ENCODE data around the gene PLSCR4. TPM values are rescaled to one million over a fixed set of nuclear protein-coding genes. Genes with fewer than 3 reads are reported as not detected.

PLSCR4 gene
- total RNA-seq, 2 donors from 2014 or later: 19.4 to 28.5 TPM

DNA sequence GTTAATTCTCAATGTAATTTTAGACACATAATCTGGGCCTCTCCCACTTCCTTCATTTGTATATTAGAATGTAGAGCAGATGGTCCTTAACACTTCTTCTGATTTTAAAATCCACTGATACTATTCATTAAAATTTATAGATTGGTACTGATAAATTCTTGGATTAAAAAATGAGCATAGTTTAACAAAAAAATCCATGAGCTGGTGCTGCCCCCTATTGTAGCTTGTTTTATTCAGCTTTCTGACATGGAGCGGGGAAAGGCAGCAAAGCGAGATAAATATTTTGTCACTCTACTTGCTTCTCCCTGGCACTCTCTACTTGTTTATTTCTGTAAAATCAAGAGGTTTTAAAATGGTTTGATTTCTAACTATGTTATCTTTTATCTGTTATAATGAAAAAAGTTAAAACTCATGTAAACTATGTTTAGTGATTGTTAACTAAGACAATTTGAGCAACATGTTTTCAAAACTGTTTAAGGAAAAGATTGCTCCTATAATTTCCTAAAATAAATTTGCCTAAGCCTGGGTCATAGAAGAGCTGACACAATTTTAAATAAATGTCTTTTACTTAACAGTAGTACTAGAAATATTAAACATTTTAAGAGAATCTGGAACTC lies 63.5 kb downstream of the PLSCR4 start:
- 25 to 36% methylated on average over 2 of the region's 2 CpGs for WGBS, 2 donors
- ATAC-seq (no peak), DNase-seq (peak; percentile 22 to 48 (median 36))
- H3K4me1 ChIP-seq: peaks cover 7% of the 10 kb centered on the region
- no peaks in the 10 kb centered on the region for H3K27me3 ChIP-seq
- H3K36me3 ChIP-seq (replicated peaks in 1 of 2; ENCODE audit: insufficient read depth in 1 of 2, low read depth in 2 of 2): no peaks in the 10 kb centered on the region
- intact Hi-C loops (cut with DNase I): loop anchor here (10.0 kb wide), 1 partner anchor 123 kb away; no protein-coding TSS in a partner anchor
- no peaks in the 10 kb centered on the region for H3K9me3 ChIP-seq
- no peak overlapping the region for H3K27ac ChIP-seq
- TF ChIP-seq, protein P1, sequence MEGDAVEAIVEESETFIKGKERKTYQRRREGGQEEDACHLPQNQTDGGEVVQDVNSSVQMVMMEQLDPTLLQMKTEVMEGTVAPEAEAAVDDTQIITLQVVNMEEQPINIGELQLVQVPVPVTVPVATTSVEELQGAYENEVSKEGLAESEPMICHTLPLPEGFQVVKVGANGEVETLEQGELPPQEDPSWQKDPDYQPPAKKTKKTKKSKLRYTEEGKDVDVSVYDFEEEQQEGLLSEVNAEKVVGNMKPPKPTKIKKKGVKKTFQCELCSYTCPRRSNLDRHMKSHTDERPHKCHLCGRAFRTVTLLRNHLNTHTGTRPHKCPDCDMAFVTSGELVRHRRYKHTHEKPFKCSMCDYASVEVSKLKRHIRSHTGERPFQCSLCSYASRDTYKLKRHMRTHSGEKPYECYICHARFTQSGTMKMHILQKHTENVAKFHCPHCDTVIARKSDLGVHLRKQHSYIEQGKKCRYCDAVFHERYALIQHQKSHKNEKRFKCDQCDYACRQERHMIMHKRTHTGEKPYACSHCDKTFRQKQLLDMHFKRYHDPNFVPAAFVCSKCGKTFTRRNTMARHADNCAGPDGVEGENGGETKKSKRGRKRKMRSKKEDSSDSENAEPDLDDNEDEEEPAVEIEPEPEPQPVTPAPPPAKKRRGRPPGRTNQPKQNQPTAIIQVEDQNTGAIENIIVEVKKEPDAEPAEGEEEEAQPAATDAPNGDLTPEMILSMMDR (IDR thresholded peaks at IDR 0.05): peak in 6 of 7 experiments; percentile 35 to 68 (median 61)
- no peak for TF ChIP-seq POLR2A (IDR thresholded peaks at IDR 0.05)
- H3K4me3 ChIP-seq: no peak overlapping the region

DNA sequence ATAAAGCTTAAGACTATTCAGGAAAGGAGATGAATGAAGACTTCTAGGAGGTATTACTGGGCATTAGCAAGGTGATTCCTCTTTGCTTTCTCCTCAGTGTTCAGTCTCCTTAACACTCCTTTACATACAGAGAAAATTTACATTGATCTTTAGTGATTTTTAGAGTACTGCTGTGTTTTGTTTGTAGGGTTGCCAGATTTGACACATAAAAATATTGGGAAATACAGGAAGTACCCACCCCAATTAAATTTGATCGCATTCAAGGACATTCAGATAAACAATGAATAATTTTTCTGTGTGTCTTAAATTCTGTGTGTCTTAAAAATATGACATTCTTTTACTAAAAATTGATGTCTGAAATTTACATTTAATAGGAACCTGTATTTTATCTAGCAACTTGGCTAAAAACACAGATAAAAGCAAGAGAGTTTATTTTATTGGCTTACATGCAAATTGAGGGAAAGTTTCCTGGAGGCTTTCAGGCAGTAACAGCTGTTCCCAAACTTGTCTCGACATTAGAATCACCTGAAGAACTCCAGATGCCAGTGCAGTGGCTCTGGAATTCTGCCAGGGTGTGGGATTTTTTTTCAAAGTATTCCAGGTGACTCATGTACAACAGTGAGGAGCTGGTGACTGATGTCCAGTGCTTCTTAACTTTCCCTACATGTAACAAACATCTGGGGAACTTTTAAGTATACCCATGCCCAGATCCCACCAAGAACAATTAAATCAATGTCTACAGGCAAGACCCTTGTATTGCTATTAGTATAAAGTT lies 66.5 kb downstream of the PLSCR4 start:
- 11 to 19% methylated on average over 2 of the region's 2 CpGs for WGBS, 2 donors
- peak; percentile 83 for ATAC-seq
- intact Hi-C loops (cut with DNase I): loop anchor here (10.0 kb wide), 1 partner anchor 120 kb away; no protein-coding TSS in a partner anchor
- Histone ChIP-seq H3K36me3 (replicated peaks in 1 of 2; ENCODE audit: insufficient read depth in 1 of 2, low read depth in 2 of 2) (no peaks in the 10 kb centered on the region), H3K27ac (peak overlapping the region in 1 of 4 donors; percentile 43), H3K4me1 (peaks cover 7% of the 10 kb centered on the region), H3K27me3 (no peaks in the 10 kb centered on the region), H3K9me3 (no peaks in the 10 kb centered on the region), H3K4me3 (no peak overlapping the region)
- peak; percentile 67 to 86 (median 80) for DNase-seq
- no peak for TF ChIP-seq POLR2A (IDR thresholded peaks at IDR 0.05)
- TF ChIP-seq, protein P1 (IDR thresholded peaks at IDR 0.05): no peak

GRCh38 chr3:146181216-146181615 lies 69.7 kb downstream of the PLSCR4 start:
- 89 to 94% methylated on average over 5 of the region's 5 CpGs for WGBS, 2 donors
- H3K27me3 ChIP-seq: no peaks in the 10 kb centered on the region
- no peak for ATAC-seq

GRCh38 chr3:146180376-146180775 lies 70.5 kb downstream of the PLSCR4 start:
- Histone ChIP-seq H3K4me1 (peaks cover 7% of the 10 kb centered on the region), H3K9me3 (no peaks in the 10 kb centered on the region), H3K27ac (no peak overlapping the region), H3K4me3 (no peak overlapping the region), H3K27me3 (no peaks in the 10 kb centered on the region), H3K36me3 (replicated peaks in 1 of 2; ENCODE audit: insufficient read depth in 1 of 2, low read depth in 2 of 2) (no peaks in the 10 kb centered on the region)
- DNase-seq: no peak
- WGBS, 2 donors: 94 to 97% methylated on average over 6 of the region's 6 CpGs
- no peak for ATAC-seq
- TF ChIP-seq POLR2A (IDR thresholded peaks at IDR 0.05): no peak
- TF ChIP-seq, protein P1 (IDR thresholded peaks at IDR 0.05): no peak
- intact Hi-C loops (cut with DNase I): loop anchor here (10.0 kb wide), 1 partner anchor 116 kb away; no protein-coding TSS in a partner anchor

More at GRCh38 chr3:146181216-146181615, 69.7 kb downstream of the PLSCR4 start:
- Histone ChIP-seq H3K4me3 (no peak overlapping the region), H3K9me3 (no peaks in the 10 kb centered on the region), H3K27ac (no peak overlapping the region), H3K36me3 (replicated peaks in 1 of 2; ENCODE audit: insufficient read depth in 1 of 2, low read depth in 2 of 2) (no peaks in the 10 kb centered on the region), H3K4me1 (peaks cover 7% of the 10 kb centered on the region)
- intact Hi-C loops (cut with DNase I): loop anchor here (10.0 kb wide), 1 partner anchor 116 kb away; no protein-coding TSS in a partner anchor
- TF ChIP-seq, protein P1 (IDR thresholded peaks at IDR 0.05): no peak
- TF ChIP-seq POLR2A (IDR thresholded peaks at IDR 0.05): no peak
- no peak for DNase-seq
